A673 (cell line): Measurements from ENCODE around the gene CLDN11. TPM values are rescaled to one million over a fixed set of nuclear protein-coding genes. Genes with fewer than 3 reads are reported as not detected.

Experiments
- BruUV-seq: library from RNA; stranded (reverse); fragments of 400-500 nt; replicated peaks from 2 replicates; lab custom pipeline; 2021; lab: Mats Ljungman, UMichigan
- CTCF ChIA-PET: fragments of 300-600 bp; sonication (Branson Sonifier 250); formaldehyde crosslinking; loops from one replicate; lab custom pipeline; 2022; ENCODE audit warnings: antibody characterized with exemption; lab: Charles Lee
- POLR2A ChIA-PET: fragments of 300-600 bp; sonication (Branson Sonifier 250); formaldehyde crosslinking; loops from one replicate; lab custom pipeline; 2022; ENCODE audit warnings: antibody characterized with exemption; ENCODE audit not compliant: low non-redundant PET; lab: Charles Lee
- DNase-seq: peaks from one replicate; pipeline ENCODE4 v3.0.0-alpha.2; 2015; ENCODE audit warnings: low spot score
- H3K27ac ChIP-seq: fragments of 200-600 bp; sonication (generic); 2 replicates; pipeline ENCODE4 v1.5.1; 2016; ENCODE audit warnings: mixed run types, low read depth, mild to moderate bottlenecking, mixed read lengths, antibody characterized with exemption, low read length; ENCODE audit not compliant: poor library complexity, severe bottlenecking
- H3K27me3 ChIP-seq: fragments of 200-600 bp; sonication (generic); replicated peaks from 2 replicates; pipeline ENCODE4 v1.6.1; 2017; ENCODE audit warnings: mixed run types, low read depth, mild to moderate bottlenecking, mixed read lengths, antibody characterized with exemption, low read length; ENCODE audit not compliant: insufficient read depth, poor library complexity
- H3K36me3 ChIP-seq: fragments of 200-600 bp; sonication (generic); 2 replicates; pipeline ENCODE4 v1.6.1; 2016; ENCODE audit warnings: mixed run types, mild to moderate bottlenecking, mixed read lengths, antibody characterized with exemption, low read length; ENCODE audit not compliant: insufficient read depth, poor library complexity, severe bottlenecking
- H3K4me1 ChIP-seq: fragments of 200-600 bp; sonication (generic); 2 replicates; pipeline ENCODE4 v1.6.1; 2017; ENCODE audit warnings: mixed run types, mild to moderate bottlenecking, mixed read lengths, antibody characterized with exemption, low read length; ENCODE audit not compliant: insufficient read depth, poor library complexity, severe bottlenecking
- H3K4me3 ChIP-seq: fragments of 200-600 bp; sonication (generic); 2 replicates; pipeline ENCODE4 v1.5.1; 2016; ENCODE audit warnings: low read depth, mixed run types, mild to moderate bottlenecking, mixed read lengths, low read length; ENCODE audit not compliant: poor library complexity, severe bottlenecking
- H3K9me3 ChIP-seq: fragments of 200-600 bp; sonication (generic); 2 replicates; pipeline ENCODE4 v1.6.1; 2016; ENCODE audit warnings: mixed run types, low read depth, mild to moderate bottlenecking, mixed read lengths, antibody characterized with exemption, low read length; ENCODE audit not compliant: poor library complexity, severe bottlenecking
- CTCF ChIP-seq: fragments of 300-800, 200-600 bp; sonication (generic); conservative IDR thresholded peaks from 2 replicates; pipeline ENCODE4 v1.5.1; 2017; ENCODE audit warnings: low read depth, mild to moderate bottlenecking, antibody characterized with exemption, low read length, moderate library complexity, mixed read lengths
- EZH2 ChIP-seq: fragments of 200-600 bp; sonication (generic); IDR thresholded peaks from 2 replicates; pipeline ENCODE4 v1.6.1; 2017; ENCODE audit warnings: borderline replicate concordance, low read depth, mild to moderate bottlenecking, mixed read lengths, antibody characterized with exemption, low read length; ENCODE audit not compliant: poor library complexity, severe bottlenecking
- intact Hi-C: fragments of 100-400 bp; cut with micrococcal nuclease; formaldehyde crosslinking; loops from one replicate; pipeline ENCODE4 v1.10.0; 2022; ENCODE audit not compliant: unreplicated experiment
- total RNA-seq: library from RNA; stranded (reverse); gene quantifications from 2 replicates; pipeline ENCODE4 v1.2.3, GENCODE V29; 2021

CLDN11 gene
- total RNA-seq, 1 experiment from 2014 or later, result not detected

- DNase-seq, result no peak
- Histone ChIP-seq H3K27ac (no peak overlapping the region), H3K4me3 (no peak overlapping the region)
Measured at GRCh38 chr3:170424879-170425278, 6.2 kb downstream of the CLDN11 start.

GRCh38 chr3:170425491-170426239 is 7.0 kb downstream of the CLDN11 start:
- H3K4me3 ChIP-seq, result no peak overlapping the region
- ChIA-PET POLR2A (no interaction called here), CTCF (no interaction called here)
- no peaks in the 10 kb centered on the region for H3K27me3 ChIP-seq
- H3K36me3 ChIP-seq, result no peaks in the 10 kb centered on the region
- no peak overlapping the region for H3K27ac ChIP-seq
- no peaks in the 10 kb centered on the region for H3K9me3 ChIP-seq
- no peaks in the 10 kb centered on the region for H3K4me1 ChIP-seq
- DNase-seq, result no peak
- BruUV-seq, result no TSS peak
- no peak for TF ChIP-seq CTCF
- no peak for TF ChIP-seq EZH2
- intact Hi-C loops, result no loop called here

More at GRCh38 chr3:170424879-170425278, 6.2 kb downstream of the CLDN11 start:
- H3K27me3 ChIP-seq, result no peaks in the 10 kb centered on the region
- ChIA-PET CTCF (no interaction called here), POLR2A (no interaction called here)
- no peaks in the 10 kb centered on the region for H3K9me3 ChIP-seq
- BruUV-seq, result no TSS peak
- H3K36me3 ChIP-seq, result no peaks in the 10 kb centered on the region
- H3K4me1 ChIP-seq, result no peaks in the 10 kb centered on the region
- TF ChIP-seq EZH2, result no peak
- no peak for TF ChIP-seq CTCF
- intact Hi-C loops, result no loop called here

- ChIA-PET POLR2A (no interaction called here), CTCF (no interaction called here)
- Histone ChIP-seq H3K27me3 (no peaks in the 10 kb centered on the region), H3K9me3 (no peaks in the 10 kb centered on the region), H3K4me1 (no peaks in the 10 kb centered on the region), H3K27ac (no peak overlapping the region), H3K36me3 (no peaks in the 10 kb centered on the region), H3K4me3 (no peak overlapping the region)
- no peak for DNase-seq
- intact Hi-C loops, result no loop called here
- no TSS peak for BruUV-seq
- TF ChIP-seq EZH2, result no peak
- TF ChIP-seq CTCF, result no peak
Measured at GRCh38 chr3:170426240-170426797, 7.7 kb downstream of the CLDN11 start.
